Medulla oblongata (tissue), 1 donor: ENCODE measurements around the gene CDH22.

Source experiments
- DNase-seq: peaks from one replicate; pipeline ENCODE4 v3.0.0-alpha.2; 2015; ENCODE audit errors: extremely low spot score

CDH22 gene

GRCh38 chr20:46343348-46343974, 35.2 kb upstream of the CDH22 start:
- no peak for DNase-seq

DNA sequence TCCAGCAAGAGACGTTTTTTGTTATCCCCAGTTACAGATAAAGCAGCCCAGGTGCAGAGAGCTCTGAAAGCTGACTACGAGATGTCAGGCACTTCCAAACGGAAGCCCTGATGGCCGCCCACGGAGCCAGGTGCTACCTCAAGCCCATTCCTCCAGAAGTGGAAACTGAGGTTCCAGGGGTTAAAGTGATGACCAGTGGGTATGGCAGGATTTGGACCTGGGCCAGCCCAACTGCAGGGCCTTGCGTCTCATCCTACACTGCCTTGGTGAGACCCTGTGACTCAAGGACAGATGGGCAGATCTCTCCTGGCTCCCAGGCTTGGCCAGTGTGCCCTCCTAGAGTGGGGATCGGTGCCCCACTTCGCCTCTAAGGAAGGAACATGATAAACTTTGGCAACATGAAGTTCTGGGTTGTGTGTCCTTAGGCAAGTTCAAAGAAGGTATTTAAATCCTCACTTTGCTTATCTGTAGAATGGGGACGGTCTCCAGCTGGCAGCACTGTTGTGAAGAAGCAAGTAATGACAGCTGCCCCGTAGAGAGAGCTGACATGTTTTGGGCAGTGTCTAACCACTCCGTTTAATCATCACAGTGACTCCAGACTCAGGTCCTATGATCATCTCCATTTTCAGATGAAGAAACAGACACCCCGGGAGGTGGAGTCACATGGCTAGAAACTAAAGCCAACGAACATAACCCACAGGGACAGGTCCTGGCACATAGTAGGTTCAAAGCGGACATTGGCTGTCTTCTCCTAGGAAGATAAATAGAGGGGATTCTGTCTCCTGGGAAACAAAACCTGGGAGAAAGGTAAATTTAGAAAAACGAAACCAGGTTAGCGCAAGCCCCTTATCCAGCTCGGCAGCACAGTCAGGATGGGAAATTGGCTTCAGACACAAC, 34.4 kb upstream of the CDH22 start:
- DNase-seq: no peak

- no peak for DNase-seq
These were observed 33.7 kb upstream of the CDH22 start for GRCh38 chr20:46342010-46342378.

DNA sequence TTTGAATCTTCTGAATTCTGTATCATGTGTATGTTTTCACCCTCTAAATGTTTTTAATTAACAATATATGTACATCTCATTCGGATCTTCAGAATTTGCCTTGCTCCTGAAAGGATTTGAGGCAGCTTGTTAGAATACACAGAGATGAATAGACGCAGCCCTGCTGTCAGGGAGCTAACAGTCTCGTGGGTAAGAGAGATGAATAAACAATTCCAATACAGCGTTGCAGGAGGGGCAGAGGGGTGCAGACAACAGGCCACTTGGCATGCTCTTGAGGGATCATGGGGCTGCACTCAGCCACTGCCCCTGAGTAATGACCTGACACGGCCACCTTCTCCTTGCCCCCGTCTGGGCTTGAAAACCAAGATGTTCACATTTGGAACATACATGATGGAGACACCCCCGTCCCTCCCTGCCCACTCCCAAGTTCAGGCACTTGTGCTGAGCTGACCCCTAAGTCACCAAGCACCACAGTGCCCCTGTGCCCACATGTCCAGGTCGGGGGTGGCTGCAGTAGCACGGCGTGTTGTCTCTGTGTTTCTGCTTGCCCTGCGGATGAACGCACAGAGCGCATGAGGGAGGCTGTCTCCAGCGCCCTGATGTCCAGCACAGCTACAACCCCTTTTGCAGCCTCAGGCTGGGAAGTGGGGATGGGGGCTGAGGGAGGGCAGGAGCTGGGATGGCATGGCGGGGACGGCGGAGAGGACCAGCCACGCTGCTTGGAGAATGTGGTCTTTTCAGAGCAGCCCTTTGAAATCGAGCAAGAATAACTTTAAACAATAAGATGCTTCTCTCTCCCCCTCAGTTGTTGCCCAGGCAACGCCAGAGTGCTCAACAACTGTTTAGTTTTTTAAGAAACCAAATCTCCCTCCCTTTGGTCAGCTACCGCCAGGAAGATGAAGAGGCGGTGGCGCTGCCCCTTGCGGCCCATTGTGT, 33.0 kb upstream of the CDH22 start:
- no peak for DNase-seq

DNA sequence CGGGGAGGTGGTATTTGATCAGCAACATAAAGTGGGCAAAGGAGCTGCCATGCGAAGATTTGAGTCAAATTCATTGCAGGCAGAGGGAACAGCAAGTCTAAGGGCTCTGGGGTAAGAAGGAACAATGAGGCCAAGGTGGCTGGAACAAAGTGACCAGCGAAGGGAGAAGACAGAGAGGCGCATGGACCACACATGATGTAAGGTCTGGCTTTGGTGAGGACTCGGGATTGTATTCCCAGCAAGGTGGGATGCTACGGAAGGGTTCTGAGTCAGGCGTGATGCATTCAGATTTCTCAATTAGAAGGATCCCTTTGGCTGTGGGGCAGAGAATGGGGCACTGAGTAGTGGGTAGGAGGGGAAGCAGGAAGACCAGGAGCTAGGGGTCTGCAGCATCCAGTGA, 30.7 kb upstream of the CDH22 start:
- no peak for DNase-seq

GRCh38 chr20:46336735-46337134, 28.4 kb upstream of the CDH22 start:
- no peak for DNase-seq

DNA sequence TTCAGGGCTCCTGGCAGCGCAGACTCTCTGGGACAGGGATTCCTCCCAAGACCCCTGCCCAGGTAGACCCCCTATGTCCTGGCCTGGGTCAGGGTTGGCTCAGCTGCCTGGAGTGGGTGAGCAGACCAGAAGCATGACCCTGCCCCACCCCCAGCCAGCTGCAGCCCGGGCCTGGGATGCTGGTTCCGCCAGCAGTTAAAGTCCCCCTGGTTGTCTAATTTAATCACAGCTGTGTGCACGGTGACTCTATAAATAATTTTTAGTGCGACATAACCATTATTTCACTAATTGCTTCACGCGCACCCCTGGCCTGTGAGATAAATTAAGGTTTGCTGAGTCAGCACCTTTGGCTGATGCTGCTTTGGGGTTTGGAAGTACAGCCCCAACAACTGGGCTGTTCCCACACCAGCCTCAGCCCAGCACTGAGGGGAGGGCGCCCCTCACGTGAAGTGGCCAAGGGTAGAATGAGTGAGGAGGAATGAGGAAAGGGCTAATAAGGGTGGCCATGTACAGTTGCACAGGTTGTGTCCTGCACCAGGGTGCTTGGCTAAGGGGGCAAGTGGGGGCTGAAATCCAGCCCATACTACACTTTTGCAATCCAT, 26.1 kb upstream of the CDH22 start:
- DNase-seq: no peak

DNA sequence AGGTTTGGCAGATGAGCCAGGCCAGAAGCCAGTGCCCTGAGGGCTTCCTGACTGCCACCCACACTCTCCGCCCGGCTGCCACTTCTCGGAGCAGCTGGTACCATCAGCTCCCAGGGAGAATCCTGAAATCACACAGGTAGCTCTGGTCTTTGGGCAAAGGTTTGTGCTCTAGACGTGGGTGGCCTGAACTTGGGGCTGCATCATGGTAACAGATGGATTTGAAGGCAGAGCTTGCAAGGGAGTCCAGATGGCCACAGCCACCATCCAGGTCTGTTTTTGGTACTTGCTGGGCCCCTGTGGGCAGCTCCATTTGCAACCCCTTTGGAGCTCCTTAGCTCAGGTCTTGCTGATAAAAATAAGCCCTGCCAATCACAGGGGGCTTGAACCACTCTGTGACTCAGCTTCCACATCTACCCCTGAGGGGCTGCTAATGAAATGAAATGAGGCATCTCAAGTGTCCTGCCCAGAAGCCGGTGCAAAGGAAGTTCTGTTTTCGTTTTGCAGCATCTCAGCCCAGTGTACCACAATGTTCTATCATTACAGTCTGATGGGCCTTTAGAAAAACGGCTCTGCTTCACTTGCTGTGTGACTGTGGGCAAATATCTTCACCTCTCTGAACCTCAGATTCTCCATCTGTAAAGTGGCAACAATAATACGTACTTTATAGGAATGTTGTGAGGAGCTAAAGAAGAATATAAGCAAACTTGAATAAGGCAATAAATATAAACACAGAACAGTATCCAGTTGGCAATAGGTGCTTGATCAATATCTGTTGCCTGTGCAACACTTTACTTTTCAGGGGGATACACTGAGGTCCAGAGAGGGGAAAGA, 25.1 kb upstream of the CDH22 start:
- no peak for DNase-seq

DNA sequence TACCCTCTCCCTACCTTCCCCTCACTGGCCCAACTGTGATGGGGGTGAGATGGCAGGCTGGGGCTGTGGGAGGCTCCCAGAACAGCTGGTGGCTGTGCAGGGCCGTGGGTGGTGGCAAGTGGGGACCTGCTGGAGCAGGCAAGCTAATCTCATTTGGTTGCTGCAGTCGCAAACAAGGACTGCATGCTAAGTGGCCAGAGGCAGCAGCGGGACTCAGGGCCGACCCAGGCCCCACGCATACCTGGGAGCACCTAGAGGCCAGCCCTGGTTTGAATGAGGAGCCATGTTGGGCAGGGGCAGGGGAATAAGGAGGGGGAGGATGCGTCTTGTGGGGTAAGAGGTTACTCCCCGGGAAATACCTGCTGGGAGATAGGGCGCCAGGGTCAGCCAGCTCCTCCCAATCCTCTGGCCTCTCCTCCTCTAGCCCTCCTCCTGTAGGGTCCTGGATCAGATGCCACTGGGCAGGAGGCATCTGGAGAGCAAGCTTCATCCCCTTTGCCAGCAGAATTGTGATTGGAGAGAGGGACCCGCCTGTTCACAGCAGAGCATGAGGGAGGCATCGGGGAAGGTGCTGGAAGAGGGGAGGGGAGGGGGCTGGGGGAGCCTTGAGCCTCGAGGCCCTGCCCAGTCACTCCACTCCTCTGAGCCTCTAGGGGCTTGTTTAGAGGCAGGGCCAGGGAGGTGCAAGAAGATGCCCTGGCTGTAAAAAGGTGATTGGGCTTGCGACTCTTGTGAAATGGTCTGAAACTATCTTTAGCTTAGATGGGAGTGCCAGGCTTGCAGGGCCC, 24.3 kb upstream of the CDH22 start:
- DNase-seq: no peak

- no peak for DNase-seq
These were observed 23.5 kb upstream of the CDH22 start for GRCh38 chr20:46331611-46332361.

GRCh38 chr20:46330831-46331371, 22.6 kb upstream of the CDH22 start:
- DNase-seq: no peak

DNA sequence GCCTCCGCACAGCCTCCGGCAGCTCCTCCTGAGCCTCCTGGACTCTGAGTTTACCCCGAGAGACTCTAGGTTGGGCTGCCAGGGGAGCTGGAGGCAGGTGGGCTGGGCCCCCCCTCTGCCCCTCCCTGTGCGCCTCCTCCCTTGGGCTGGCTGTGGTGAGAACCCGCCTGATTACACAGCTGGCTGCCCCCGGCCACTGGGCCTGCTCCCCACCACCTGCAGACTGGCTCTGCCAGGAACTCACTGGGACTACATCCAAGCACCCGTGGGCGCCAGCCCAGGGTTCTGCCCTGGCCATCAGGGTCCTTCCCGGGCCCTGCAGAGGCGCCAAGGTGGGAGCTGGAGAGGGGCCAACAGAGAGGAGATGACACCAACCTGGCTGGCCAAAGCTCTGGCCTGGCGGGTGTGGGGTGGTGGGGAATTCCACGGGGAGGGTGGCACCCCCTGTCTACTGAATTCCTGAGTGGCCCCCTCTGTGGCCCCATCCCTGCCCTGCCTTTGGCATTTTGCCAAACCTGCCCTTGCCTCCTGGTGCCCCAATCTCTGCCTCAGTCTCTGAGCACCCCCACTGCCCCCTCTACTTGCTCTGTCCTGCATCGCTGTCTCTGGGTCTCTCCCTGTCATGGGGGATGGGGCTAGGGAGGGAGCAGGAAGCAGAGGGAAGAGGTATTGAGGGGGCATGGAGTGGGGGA, 21.9 kb upstream of the CDH22 start:
- DNase-seq: no peak

GRCh38 chr20:46328200-46328882, 20.0 kb upstream of the CDH22 start:
- DNase-seq: no peak

GRCh38 chr20:46327557-46327956, 19.3 kb upstream of the CDH22 start:
- DNase-seq: no peak

GRCh38 chr20:46325789-46326188, 17.5 kb upstream of the CDH22 start:
- DNase-seq: no peak

DNA sequence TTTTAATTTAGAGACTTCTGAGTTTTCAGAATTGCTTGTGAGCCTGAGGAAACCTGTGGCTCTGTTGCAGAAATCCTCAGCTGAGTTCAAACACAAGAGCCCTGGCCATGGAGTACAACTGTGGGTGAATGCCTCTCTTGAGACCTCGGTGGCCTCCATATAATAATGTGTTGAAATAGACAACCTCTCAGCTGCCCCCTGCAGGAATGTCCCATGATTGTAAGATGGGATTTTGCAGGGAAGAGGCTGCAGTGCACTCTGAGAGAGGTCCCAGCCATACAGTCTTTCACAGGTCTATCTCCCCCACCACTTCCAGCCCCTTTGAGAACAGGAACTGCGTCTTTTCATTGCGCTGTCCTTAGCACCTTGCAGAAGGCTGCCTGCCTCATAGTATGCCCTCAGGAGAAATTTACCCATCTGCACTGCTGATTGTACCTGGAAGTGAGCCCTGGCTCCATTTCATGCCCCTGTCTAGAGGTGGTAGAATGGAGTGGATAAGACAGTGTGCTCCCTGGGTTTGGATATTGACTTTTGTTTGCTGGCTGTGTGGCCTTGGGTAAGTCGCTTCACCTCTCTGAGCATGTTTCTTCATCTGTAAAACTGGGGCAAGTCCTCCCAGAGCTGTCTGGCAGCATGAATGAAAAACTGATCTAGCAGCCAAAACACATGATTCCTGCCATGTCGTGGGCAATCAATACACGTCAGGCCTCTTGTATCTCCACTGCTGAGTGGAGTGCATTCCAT, 16.8 kb upstream of the CDH22 start:
- DNase-seq: no peak

DNA sequence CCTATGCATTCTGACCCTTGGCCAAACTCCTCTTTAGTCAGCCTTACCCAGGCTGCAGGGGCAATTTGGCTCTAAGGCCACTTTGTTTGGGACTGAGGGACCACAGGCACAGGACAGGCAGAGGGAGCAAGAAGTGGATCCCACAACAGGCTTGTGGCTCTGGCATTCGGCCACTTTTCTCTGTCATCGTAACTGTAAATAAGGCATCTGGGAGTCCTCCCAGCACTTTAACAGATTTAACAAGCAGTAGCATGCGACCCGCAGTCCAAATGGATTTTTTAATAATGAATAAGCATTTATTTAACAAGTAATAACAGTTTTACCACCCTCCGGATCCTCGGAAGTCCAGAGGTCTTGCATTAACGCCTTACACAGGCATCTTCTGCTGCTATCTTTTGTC, 16.1 kb upstream of the CDH22 start:
- no peak for DNase-seq
